ENCODE results near the gene ARHGEF35.
"Not testable (repeated sequence)": the region's sequence is repeated elsewhere in the genome, so short reads cannot be mapped to it uniquely, and the experiment has no call there.

Gene ARHGEF35

GRCh38 chr7:144178380-144179164, 17.1 kb downstream of the ARHGEF35 start:
- DNase-seq, result peak; percentile 0

GRCh38 chr7:144174613-144175012, 21.0 kb downstream of the ARHGEF35 start:
- DNase-seq, result no peak

- not testable (repeated sequence) for DNase-seq
Observed at GRCh38 chr7:144171594-144172350, 23.9 kb downstream of the ARHGEF35 start.

- DNase-seq, result no peak
Observed at GRCh38 chr7:144164784-144165183, 30.8 kb downstream of the ARHGEF35 start.

GRCh38 chr7:144158861-144159260, 36.8 kb downstream of the ARHGEF35 start:
- no peak for DNase-seq

GRCh38 chr7:144148224-144148827, 47.3 kb downstream of the ARHGEF35 start:
- no peak for DNase-seq

- no peak for DNase-seq
Observed at GRCh38 chr7:144144426-144144825, 51.2 kb downstream of the ARHGEF35 start.

GRCh38 chr7:144142187-144142586, 53.4 kb downstream of the ARHGEF35 start:
- no peak for DNase-seq

GRCh38 chr7:144137501-144137900, 58.1 kb downstream of the ARHGEF35 start:
- DNase-seq, result no peak
